ENCODE measurements around the gene TMEM45B. TPM values are rescaled to one million over a fixed set of nuclear protein-coding genes. Genes with fewer than 3 reads are reported as not detected.
"Not testable (repeated sequence)": the region's sequence is repeated elsewhere in the genome, so short reads cannot be mapped to it uniquely, and the experiment has no call there.

Gene TMEM45B
- total RNA-seq, 2 donors from 2014 or later, result 2.4 to 4.4 TPM

- not testable (repeated sequence) for H3K4me1 Mint-ChIP-seq; H3K27me3 Mint-ChIP-seq; H3K36me3 Mint-ChIP-seq (ENCODE audit: low read depth); H3K9me3 Mint-ChIP-seq; ATAC-seq (replicated peaks); H3K27ac Mint-ChIP-seq; H3K4me3 Mint-ChIP-seq
Observed at GRCh38 chr11:129823281-129823680, 7.6 kb downstream of the TMEM45B start.

DNA sequence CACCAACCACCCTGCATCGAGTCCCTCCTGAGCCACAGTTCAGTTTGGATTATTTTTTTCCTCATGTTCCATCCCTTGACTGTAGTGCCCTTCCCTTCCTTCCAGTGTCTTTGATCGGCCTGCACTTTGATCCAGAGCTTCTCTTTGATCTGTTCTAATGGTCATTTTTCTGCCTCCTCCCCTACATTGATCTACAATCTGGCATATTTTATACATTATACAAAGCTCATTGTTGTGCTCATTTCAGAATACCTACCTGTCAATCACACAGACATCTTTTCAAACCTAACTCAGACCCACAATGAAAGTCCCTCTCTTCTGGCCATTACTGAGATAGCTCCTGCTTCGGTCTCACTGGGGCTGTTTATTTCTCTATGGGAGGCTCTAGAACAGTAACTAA lies 8.2 kb downstream of the TMEM45B start:
- H3K36me3 Mint-ChIP-seq (ENCODE audit: low read depth); H3K9me3 Mint-ChIP-seq; H3K27ac Mint-ChIP-seq: not testable (repeated sequence)

DNA sequence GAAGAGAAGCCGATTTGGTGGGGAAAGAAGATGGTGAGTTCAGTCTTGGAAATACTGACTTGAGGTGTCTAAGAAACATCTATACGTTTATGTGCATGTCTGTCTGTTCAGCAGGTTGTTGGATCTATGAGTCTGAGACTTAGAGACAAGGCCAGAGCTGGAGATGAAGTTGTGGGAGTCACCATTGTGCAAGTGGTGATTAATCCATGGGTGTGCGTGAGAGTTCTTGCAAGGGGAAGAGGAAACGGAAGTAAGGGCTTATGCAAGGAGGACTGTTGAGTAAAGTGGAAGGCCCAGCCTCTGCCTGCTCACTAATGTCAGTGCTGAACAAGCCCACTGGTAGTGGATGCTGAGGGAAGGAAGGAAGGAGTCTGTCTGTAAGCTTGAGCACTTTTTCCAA lies 9.7 kb downstream of the TMEM45B start:
- H3K36me3 Mint-ChIP-seq (ENCODE audit: low read depth), result no peaks in the 10 kb centered on the region
- no peaks in the 10 kb centered on the region for H3K9me3 Mint-ChIP-seq
- ATAC-seq (replicated peaks), result peak; percentile 43
- no peaks in the 10 kb centered on the region for H3K27me3 Mint-ChIP-seq
- no peak overlapping the region for H3K27ac Mint-ChIP-seq
- no peaks in the 10 kb centered on the region for H3K4me1 Mint-ChIP-seq
- no peak overlapping the region for H3K4me3 Mint-ChIP-seq

More for the DNA sequence above, 8.2 kb downstream of the TMEM45B start:
- not testable (repeated sequence) for H3K27me3 Mint-ChIP-seq; ATAC-seq (replicated peaks); H3K4me1 Mint-ChIP-seq; H3K4me3 Mint-ChIP-seq

GRCh38 chr11:129828301-129828836 lies 12.7 kb downstream of the TMEM45B start:
- peak overlapping the region; percentile 4 for H3K4me3 Mint-ChIP-seq
- H3K27ac Mint-ChIP-seq, result no peak overlapping the region
- no peaks in the 10 kb centered on the region for H3K9me3 Mint-ChIP-seq
- H3K36me3 Mint-ChIP-seq (ENCODE audit: low read depth), result no peaks in the 10 kb centered on the region
- no peaks in the 10 kb centered on the region for H3K4me1 Mint-ChIP-seq
- H3K27me3 Mint-ChIP-seq, result no peaks in the 10 kb centered on the region
- no peak for ATAC-seq (replicated peaks)

GRCh38 chr11:129829497-129829896 lies 13.8 kb downstream of the TMEM45B start:
- not testable (repeated sequence) for H3K27me3 Mint-ChIP-seq; H3K9me3 Mint-ChIP-seq; H3K36me3 Mint-ChIP-seq (ENCODE audit: low read depth); H3K4me3 Mint-ChIP-seq; H3K27ac Mint-ChIP-seq; H3K4me1 Mint-ChIP-seq
- peak; percentile 89 for ATAC-seq (replicated peaks)

DNA sequence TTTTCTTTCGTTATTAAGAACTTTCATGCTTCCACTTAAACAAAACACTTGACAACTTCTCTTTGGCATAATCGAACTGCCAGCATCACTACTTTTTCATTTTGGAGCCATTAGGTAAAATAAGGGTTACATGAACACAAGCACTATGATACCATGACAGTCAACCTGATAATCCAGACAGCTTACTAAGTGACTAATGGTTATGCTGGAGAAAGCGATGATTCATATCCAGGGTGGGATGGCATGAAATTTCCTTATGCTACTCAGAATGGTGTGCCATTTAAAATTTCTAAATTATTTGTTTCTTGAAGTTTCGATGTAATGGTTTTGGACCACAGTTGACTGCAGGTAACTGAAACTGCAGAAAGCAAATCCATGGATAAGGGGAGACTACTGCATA lies 15.6 kb downstream of the TMEM45B start:
- not testable (repeated sequence) for H3K27ac Mint-ChIP-seq; H3K4me1 Mint-ChIP-seq; H3K27me3 Mint-ChIP-seq; H3K4me3 Mint-ChIP-seq; H3K9me3 Mint-ChIP-seq; H3K36me3 Mint-ChIP-seq (ENCODE audit: low read depth)
- ATAC-seq (replicated peaks), result peak; percentile 66

DNA sequence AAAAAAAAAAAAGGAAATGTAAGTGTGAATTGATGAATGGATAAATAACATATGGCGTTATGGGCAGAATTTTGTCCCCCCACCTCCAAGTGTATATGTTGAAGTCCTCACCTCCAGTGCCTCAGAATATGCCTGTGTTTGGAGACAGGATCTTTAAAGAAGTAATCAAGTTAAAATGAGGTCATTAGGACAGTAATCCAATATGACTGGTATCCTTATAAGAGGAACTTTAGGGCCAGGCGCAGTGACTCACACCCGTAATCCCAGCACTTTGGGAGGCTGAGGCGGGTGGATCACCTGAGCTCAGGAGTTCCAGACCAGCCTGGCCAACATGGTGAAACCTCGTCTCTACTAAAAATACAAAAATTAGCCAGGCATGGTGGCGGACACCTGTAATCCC lies 17.6 kb downstream of the TMEM45B start:
- H3K36me3 Mint-ChIP-seq (ENCODE audit: low read depth); H3K4me3 Mint-ChIP-seq; ATAC-seq (replicated peaks); H3K27ac Mint-ChIP-seq; H3K27me3 Mint-ChIP-seq; H3K9me3 Mint-ChIP-seq; H3K4me1 Mint-ChIP-seq: not testable (repeated sequence)

GRCh38 chr11:129836423-129836891 lies 20.8 kb downstream of the TMEM45B start:
- ATAC-seq (replicated peaks), result peak; percentile 84
- not testable (repeated sequence) for H3K9me3 Mint-ChIP-seq; H3K27ac Mint-ChIP-seq; H3K4me3 Mint-ChIP-seq; H3K36me3 Mint-ChIP-seq (ENCODE audit: low read depth); H3K27me3 Mint-ChIP-seq
- H3K4me1 Mint-ChIP-seq, result peaks cover 17% of the 10 kb centered on the region

DNA sequence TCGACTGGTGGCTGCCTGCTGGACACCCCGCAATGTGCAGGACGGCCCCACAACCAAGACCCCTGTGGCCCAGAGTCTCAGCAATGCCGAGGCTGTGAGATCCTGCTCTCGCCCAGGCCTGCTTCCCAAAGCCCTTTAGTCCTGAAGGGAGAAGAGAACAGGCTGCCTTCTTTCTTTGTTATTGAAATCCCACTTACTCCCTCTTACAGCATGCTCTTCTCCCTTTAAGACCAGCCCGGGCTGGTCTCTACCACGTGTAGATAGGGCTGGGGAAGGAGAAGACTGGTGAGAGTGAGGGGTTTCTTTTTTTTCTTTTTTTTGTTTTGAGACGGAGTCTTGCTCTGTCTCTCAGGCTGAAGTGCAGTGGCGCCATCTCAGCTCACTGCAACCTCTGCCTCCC lies 21.3 kb downstream of the TMEM45B start:
- no peaks in the 10 kb centered on the region for H3K27me3 Mint-ChIP-seq
- H3K36me3 Mint-ChIP-seq (ENCODE audit: low read depth), result no peaks in the 10 kb centered on the region
- H3K27ac Mint-ChIP-seq, result no peak overlapping the region
- H3K4me3 Mint-ChIP-seq, result no peak overlapping the region
- peaks cover 20% of the 10 kb centered on the region for H3K4me1 Mint-ChIP-seq
- no peak for ATAC-seq (replicated peaks)
- H3K9me3 Mint-ChIP-seq, result peaks cover 2% of the 10 kb centered on the region

- H3K27me3 Mint-ChIP-seq, result no peaks in the 10 kb centered on the region
- peak overlapping the region; percentile 6 for H3K27ac Mint-ChIP-seq
- peak overlapping the region; percentile 13 for H3K4me3 Mint-ChIP-seq
- peaks cover 4% of the 10 kb centered on the region for H3K9me3 Mint-ChIP-seq
- no peaks in the 10 kb centered on the region for H3K36me3 Mint-ChIP-seq (ENCODE audit: low read depth)
- H3K4me1 Mint-ChIP-seq, result peaks cover 21% of the 10 kb centered on the region
- no peak for ATAC-seq (replicated peaks)
Observed at GRCh38 chr11:129840236-129840635, 24.6 kb downstream of the TMEM45B start.

DNA sequence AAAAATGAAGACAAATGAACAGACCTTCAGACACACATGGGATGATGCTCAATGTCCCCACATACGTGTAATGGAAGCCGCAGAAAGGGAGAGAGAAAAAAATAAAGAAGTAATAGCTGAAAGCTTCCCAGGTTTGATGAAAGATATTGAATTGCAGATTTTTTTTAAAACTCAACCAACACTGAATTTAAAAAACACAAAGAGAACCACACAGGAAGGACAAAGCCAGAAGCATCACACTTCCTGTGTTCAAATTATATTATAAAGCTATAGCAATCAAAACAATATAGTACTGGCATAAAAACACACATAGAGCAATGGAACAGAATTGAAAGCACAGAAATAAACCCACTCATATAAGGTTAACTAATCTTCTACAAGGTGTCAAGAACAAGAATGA lies 26.5 kb downstream of the TMEM45B start:
- no peaks in the 10 kb centered on the region for H3K27me3 Mint-ChIP-seq
- H3K4me1 Mint-ChIP-seq, result peaks cover 22% of the 10 kb centered on the region
- H3K27ac Mint-ChIP-seq, result peak overlapping the region; percentile 25
- H3K9me3 Mint-ChIP-seq, result peaks cover 4% of the 10 kb centered on the region
- H3K4me3 Mint-ChIP-seq, result peak overlapping the region; percentile 7
- no peaks in the 10 kb centered on the region for H3K36me3 Mint-ChIP-seq (ENCODE audit: low read depth)
- no peak for ATAC-seq (replicated peaks)

DNA sequence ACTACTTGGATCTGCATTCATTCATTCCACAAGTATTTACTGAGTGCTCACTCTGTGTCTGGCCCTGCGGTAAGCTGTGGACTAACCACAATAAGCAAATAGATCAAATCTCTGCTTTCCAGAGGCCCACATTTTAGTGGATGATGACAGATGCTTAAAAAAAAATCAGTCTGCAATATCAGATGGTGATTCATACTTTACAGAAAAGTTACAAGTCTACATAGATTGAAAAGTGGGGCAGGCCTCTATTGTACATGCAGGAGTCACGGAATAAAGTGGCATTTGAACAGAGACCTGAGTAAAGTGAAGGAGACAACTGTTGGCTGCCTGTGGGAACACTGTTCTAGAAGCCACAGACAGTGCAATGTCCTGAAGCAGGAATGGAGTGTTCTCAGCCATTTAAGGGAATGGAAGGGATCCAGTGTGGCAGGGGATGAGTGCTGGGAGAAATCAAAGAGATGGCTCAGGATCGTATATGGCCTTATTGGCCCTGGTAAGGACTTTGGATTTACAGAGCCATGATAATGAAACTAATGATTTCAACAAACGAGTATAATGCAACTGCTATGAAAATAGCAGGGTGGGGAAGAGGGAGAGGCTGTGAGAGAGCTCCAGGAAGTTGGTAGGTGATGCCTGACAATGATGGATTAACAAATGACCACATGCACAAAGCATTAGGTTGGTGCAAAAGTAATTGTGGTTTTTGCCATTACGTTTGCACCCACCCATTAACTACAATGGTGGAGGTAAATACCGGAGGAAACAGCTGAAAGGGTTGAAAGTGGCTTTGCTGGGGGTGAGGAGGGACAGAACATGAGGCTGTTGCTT lies 31.1 kb downstream of the TMEM45B start:
- Mint-ChIP-seq H3K36me3 (ENCODE audit: low read depth) (no peaks in the 10 kb centered on the region), H3K27ac (peak overlapping the region; percentile 81), H3K4me1 (peaks cover 12% of the 10 kb centered on the region), H3K27me3 (no peaks in the 10 kb centered on the region), H3K4me3 (peak overlapping the region; percentile 64), H3K9me3 (peaks cover 4% of the 10 kb centered on the region)
- peak; percentile 98 for ATAC-seq (replicated peaks)

DNA sequence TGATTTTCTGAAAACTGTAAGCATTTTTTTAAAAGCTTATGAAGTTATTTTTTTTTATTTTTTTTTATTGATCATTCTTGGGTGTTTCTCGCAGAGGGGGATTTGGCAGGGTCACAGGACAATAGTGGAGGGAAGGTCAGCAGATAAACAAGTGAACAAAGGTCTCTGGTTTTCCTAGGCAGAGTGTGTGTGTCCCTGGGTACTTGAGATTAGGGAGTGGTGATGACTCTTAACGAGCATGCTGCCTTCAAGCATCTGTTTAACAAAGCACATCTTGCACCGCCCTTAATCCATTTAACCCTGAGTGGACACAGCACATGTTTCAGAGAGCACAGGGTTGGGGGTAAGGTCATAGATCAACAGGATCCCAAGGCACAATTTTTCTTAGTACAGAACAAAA lies 31.7 kb downstream of the TMEM45B start:
- peak overlapping the region; percentile 64 for H3K4me3 Mint-ChIP-seq
- not testable (repeated sequence) for H3K27ac Mint-ChIP-seq; ATAC-seq (replicated peaks); H3K4me1 Mint-ChIP-seq; H3K9me3 Mint-ChIP-seq; H3K27me3 Mint-ChIP-seq; H3K36me3 Mint-ChIP-seq (ENCODE audit: low read depth)

DNA sequence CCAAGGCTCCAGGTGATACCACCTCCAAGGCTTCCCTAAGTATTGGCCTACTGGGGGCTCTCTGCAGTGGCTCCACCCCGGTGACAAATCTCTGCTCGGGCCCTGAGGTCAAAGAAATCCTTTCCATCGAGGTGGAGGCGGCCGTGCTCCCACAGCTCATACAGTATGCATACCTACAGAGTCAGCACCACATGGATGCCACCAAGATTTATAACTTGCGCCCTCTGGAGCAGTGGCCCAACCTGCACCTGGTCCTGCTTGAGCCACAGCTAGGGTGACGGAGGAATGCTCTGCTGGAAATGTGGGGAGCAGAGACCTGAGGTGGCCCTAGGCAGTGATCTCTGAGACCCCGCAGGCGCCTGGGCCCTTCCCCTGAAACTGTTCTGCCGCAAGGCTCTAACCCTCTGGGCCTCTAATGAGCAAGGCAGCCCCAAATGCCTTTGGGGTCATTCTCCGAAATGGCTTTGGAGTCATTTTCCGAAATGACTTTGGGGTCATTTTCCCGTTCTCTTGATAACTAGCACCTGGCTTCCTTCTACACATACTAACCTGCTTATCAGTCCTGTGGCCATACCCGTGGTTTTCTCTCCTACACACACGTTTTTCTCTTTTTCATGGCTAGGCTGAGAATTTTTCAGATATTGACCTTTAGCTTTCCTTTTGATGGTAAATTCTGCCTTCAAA lies 33.9 kb downstream of the TMEM45B start:
- Mint-ChIP-seq H3K9me3 (no peaks in the 10 kb centered on the region), H3K27ac (no peak overlapping the region), H3K36me3 (ENCODE audit: low read depth) (no peaks in the 10 kb centered on the region), H3K4me1 (peaks cover 29% of the 10 kb centered on the region), H3K4me3 (no peak overlapping the region), H3K27me3 (no peaks in the 10 kb centered on the region)
- no peak for ATAC-seq (replicated peaks)

GRCh38 chr11:129852125-129852740 lies 36.6 kb downstream of the TMEM45B start:
- Mint-ChIP-seq H3K36me3 (ENCODE audit: low read depth) (no peaks in the 10 kb centered on the region), H3K4me3 (no peak overlapping the region), H3K27me3 (no peaks in the 10 kb centered on the region), H3K27ac (peak overlapping the region; percentile 63), H3K4me1 (peaks cover 28% of the 10 kb centered on the region), H3K9me3 (no peaks in the 10 kb centered on the region)
- ATAC-seq (replicated peaks), result no peak
